HG03469 (cell line): ENCODE data around the gene PTTG1IP.
A peak's percentile ranks its signal among the peaks of the same experiment; 100 is the strongest.

Experiments
- ATAC-seq: cut with Tn5 transposase; IDR thresholded peaks from one replicate; pipeline ENCODE4 v1.9.1; 2021; ENCODE audit warnings: mild to moderate bottlenecking, moderate library complexity, moderate number of reproducible peaks; ENCODE audit not compliant: unreplicated experiment

PTTG1IP gene

GRCh38 chr21:44828362-44829056 is 45.0 kb downstream of the PTTG1IP start:
- no peak for ATAC-seq

GRCh38 chr21:44823179-44823660 is 50.3 kb downstream of the PTTG1IP start:
- ATAC-seq: no peak

GRCh38 chr21:44822484-44823178 is 50.9 kb downstream of the PTTG1IP start:
- ATAC-seq: no peak

- no peak for ATAC-seq
Observed at GRCh38 chr21:44820851-44821250, 52.6 kb downstream of the PTTG1IP start.

- ATAC-seq: no peak
Observed at GRCh38 chr21:44819283-44820243, 53.9 kb downstream of the PTTG1IP start.

- no peak for ATAC-seq
Observed at GRCh38 chr21:44818640-44819011, 54.9 kb downstream of the PTTG1IP start.

- peak; percentile 32 for ATAC-seq
Observed at GRCh38 chr21:44817914-44818639, 55.4 kb downstream of the PTTG1IP start, which contains the start of gene SUMO3. SUMO3 (minus strand) TSS chr21:44818062; CDS start chr21:44817968, 94 bp downstream.

GRCh38 chr21:44817506-44817880 is 56.0 kb downstream of the PTTG1IP start:
- peak; percentile 75 for ATAC-seq

GRCh38 chr21:44816761-44817505 is 56.6 kb downstream of the PTTG1IP start:
- no peak for ATAC-seq

GRCh38 chr21:44815852-44816628 is 57.5 kb downstream of the PTTG1IP start:
- ATAC-seq: no peak

- no peak for ATAC-seq
Observed at GRCh38 chr21:44815225-44815624, 58.3 kb downstream of the PTTG1IP start.

- ATAC-seq: no peak
Observed at GRCh38 chr21:44814498-44815023, 58.9 kb downstream of the PTTG1IP start.

GRCh38 chr21:44813727-44814126 is 59.8 kb downstream of the PTTG1IP start:
- ATAC-seq: no peak

- ATAC-seq: no peak
Observed at GRCh38 chr21:44813149-44813548, 60.3 kb downstream of the PTTG1IP start.

- no peak for ATAC-seq
Observed at GRCh38 chr21:44812640-44813039, 60.9 kb downstream of the PTTG1IP start.

- no peak for ATAC-seq
Observed at GRCh38 chr21:44810779-44811178, 62.7 kb downstream of the PTTG1IP start.

GRCh38 chr21:44805859-44806258 is 67.6 kb downstream of the PTTG1IP start:
- ATAC-seq: no peak

- ATAC-seq: no peak
Observed at GRCh38 chr21:44805226-44805625, 68.3 kb downstream of the PTTG1IP start.

- no peak for ATAC-seq
Observed at GRCh38 chr21:44804762-44805161, 68.7 kb downstream of the PTTG1IP start.
